ENCODE data around the gene RGS19. TPM values are rescaled to one million over a fixed set of nuclear protein-coding genes. Genes with fewer than 3 reads are reported as not detected.

Gene RGS19
- total RNA-seq, 4 donors from 2014 or later: 10.4 to 26.4 (median 16.6) TPM

DNA sequence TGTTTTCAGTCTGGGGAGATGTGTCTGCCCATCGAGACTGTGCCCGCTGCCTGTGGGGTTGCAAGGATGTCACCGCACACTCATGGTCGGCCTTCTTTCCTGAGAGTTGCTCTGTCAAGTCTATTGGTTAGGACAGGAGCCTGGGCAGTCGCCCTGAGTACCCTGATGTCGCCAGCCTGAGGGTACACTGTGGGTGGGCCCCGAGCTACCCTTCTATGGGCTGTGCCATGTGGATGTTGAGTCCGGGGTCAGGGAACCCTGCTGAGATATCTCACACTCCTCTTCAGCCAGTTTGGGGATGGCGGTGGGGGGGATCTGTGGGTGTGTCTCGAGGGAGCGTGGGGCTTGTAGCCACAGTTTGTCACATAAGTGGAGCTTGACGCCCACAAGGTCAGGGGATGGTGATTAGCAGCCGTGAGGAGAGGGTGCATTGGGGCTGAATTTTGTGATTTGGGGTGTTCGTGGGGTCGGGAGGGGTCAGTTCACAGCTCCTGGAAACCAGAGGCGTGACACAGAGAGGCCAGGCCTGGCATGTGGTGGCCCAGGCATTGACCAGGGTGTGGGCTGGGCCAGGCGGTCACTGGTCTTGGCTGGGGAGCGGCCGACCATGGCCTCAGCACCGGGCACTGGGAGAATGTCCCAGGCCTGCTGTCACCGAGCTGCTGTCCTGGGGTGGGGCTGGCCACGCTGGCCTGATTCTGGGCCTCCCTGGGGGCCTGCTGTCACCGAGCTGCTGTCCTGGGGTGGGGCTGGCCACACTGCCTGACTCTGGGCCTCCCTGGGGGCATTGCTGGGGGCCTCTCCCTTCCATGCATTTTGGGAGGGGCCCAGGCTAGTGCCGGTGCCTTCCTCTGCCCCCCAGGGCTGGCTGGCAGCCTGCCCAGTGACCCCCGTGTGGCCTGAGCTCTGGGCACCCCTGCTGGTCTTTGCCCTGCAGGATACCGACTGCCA is 29.7 kb upstream of the RGS19 start:
- WGBS, 2 donors: 82 to 83% methylated on average over 22 of the region's 26 CpGs
- H3K4me3 ChIP-seq (ENCODE audit: low read depth, poor library complexity, severe bottlenecking): no peak overlapping the region
- peak in 1 of 2 donors; percentile 76 for DNase-seq (ENCODE audit: low spot score in 2 of 2)
- intact Hi-C loops (cut with DNase I; ENCODE audit: low total_unique reads): no loop called here
- TF ChIP-seq CTCF (IDR thresholded peaks at IDR 0.05) (no peak), POLR2A (IDR thresholded peaks at IDR 0.05) (no peak)

GRCh38 chr20:64107736-64108457 is 28.6 kb upstream of the RGS19 start:
- TF ChIP-seq CTCF (IDR thresholded peaks at IDR 0.05) (no peak), POLR2A (IDR thresholded peaks at IDR 0.05) (no peak)
- 60 to 63% methylated on average over 18 to 19 of the region's 19 CpGs for WGBS, 2 donors
- intact Hi-C loops (cut with DNase I; ENCODE audit: low total_unique reads): no loop called here
- no peak overlapping the region for H3K4me3 ChIP-seq (ENCODE audit: low read depth, poor library complexity, severe bottlenecking)
- peak in 1 of 2 donors; percentile 77 for DNase-seq (ENCODE audit: low spot score in 2 of 2)

DNA sequence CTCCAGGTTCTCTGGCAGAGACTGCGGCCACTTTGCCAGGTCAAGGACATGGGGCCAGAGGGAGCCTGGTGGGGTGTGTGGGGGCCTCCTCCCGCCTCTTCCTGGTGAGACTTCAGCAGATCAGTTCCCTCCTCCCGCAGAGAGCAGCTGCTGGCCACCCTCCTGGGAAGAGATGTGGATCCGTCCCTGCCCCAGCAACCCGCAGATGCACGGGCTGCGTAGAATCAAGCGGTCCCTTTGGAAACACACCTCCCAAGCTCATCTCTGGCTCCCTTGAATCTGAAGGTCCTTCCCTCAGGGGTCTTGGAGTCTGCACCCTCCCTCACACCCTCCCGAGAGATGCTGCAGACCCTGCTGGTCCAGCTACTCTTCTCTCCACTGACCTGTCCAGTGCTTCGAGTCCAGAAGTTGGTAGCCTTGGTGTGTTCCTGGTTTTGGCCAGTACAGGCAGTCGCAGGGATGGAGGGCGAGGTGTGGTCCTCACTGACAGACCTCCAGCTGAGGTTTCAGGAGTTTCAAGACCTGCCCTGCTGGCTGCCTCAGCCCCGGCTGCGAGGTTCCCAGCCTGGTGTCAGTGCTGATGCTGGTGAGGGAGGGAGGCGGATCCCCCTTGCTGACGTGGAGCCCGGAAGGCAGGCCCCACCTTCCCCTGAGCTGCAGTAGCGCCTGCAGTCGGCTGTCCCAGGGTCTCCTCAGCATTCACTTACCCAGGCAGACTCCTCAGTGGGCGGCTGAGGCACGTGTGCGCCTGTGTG is 27.8 kb upstream of the RGS19 start, which contains the start of gene NPBWR2:
NPBWR2 (minus strand) TSS at position 585 of the 755 bp plus-strand sequence. CDS start 734 bp downstream, outside the sequence.
- peak in 1 of 2 donors; percentile 77 for DNase-seq (ENCODE audit: low spot score in 2 of 2)
- 53 to 57% methylated on average over 18 to 22 of the region's 22 CpGs for WGBS, 2 donors
- no peak within 1 kb of the TSS for H3K4me3 ChIP-seq (ENCODE audit: low read depth, poor library complexity, severe bottlenecking)
- no peak for TF ChIP-seq CTCF (IDR thresholded peaks at IDR 0.05)
- no peak for TF ChIP-seq POLR2A (IDR thresholded peaks at IDR 0.05)
- intact Hi-C loops (cut with DNase I; ENCODE audit: low total_unique reads): no loop called here

DNA sequence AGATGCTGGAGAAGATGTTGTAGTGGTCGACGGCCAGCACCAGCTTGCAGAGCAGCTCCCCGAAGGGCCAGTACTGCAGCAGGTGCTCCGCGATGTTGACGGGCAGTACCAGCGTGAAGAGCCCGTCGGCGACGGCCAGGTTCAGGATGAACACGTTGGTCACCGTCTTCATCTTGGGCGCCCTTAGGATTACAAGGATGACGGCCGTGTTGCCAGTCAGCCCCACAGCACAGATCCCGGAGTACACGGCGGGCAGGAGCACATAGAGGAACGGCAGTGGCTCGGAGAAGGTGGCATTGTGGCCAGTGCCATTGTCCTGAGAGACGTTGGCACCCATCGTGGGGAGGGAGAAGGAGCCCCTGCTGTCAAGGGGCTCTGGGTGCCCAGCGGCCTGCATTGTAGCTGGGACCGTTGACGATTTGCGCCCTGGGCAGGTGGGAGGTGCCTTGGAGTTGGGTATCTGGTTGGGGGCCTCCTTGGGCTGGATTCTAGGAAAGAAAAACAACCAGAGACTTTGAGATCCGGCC is 27.2 kb upstream of the RGS19 start:
- no peak for TF ChIP-seq CTCF (IDR thresholded peaks at IDR 0.05)
- TF ChIP-seq POLR2A (IDR thresholded peaks at IDR 0.05): no peak
- H3K4me3 ChIP-seq (ENCODE audit: low read depth, poor library complexity, severe bottlenecking): no peak overlapping the region
- peak in 1 of 2 donors; percentile 80 for DNase-seq (ENCODE audit: low spot score in 2 of 2)
- 87% methylated on average over 28 of the region's 28 CpGs for WGBS, 2 donors
- intact Hi-C loops (cut with DNase I; ENCODE audit: low total_unique reads): no loop called here

DNA sequence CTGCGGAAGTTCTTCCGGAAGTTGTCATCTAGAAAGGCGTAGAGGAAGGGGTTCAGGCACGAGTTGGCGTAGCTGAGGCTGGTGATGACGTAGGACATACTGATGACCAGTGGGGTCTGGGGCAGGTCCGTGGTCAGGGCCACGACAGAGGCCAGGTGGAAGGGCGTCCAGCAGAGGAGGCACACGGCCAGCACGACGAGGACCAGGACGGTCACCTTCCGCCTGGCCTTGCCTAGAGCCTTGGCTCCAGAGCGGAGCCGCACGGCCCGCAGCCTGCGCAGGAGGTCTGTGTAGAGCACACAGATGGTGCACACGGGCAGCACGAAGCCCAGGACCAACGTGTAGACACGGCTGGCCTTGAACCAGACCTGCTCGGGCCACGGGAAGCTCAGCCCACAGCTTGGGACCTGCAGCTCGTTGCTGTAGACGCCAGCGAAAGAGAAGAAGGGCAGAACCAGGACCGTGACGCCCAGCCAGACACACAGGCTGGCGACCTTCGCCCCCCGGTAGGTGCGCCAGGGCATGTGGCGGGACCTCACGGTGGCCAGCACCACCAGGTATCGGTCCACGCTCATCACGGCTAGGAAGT is 26.6 kb upstream of the RGS19 start:
- no peak overlapping the region for H3K4me3 ChIP-seq (ENCODE audit: low read depth, poor library complexity, severe bottlenecking)
- intact Hi-C loops (cut with DNase I; ENCODE audit: low total_unique reads): no loop called here
- WGBS, 2 donors: 88 to 92% methylated on average over 33 to 35 of the region's 39 CpGs
- DNase-seq (ENCODE audit: low spot score in 2 of 2): peak in 1 of 2 donors; percentile 32
- no peak for TF ChIP-seq CTCF (IDR thresholded peaks at IDR 0.05)
- no peak for TF ChIP-seq POLR2A (IDR thresholded peaks at IDR 0.05)
